ENCODE data around the gene CWC27.
"Not testable (repeated sequence)": the region's sequence is repeated elsewhere in the genome, so short reads cannot be mapped to it uniquely, and the experiment has no call there.

CWC27 gene

GRCh38 chr5:64789457-64789856 lies 20.7 kb downstream of the CWC27 start:
- DNase-seq: no peak

- DNase-seq: no peak
Observed at GRCh38 chr5:64790210-64790609, 21.5 kb downstream of the CWC27 start.

DNA sequence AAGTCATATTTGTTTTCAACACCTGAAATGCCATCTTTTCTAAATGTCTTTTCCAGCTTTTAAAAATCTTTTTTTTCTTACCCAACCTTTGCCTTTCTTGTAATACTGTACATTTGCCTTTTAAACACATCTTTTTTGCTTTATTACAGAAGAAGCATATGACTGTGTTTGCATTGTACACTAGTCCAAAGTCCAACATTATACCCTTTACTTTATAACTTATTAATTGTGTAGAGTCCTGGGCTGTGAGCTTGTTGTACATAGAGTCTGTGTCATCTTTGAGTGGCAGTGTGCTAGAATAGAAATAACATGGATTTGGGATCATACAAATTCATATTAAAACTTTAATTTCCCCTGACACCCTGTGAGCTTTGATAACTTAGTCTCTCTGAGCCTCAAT lies 23.7 kb downstream of the CWC27 start:
- DNase-seq: no peak

DNA sequence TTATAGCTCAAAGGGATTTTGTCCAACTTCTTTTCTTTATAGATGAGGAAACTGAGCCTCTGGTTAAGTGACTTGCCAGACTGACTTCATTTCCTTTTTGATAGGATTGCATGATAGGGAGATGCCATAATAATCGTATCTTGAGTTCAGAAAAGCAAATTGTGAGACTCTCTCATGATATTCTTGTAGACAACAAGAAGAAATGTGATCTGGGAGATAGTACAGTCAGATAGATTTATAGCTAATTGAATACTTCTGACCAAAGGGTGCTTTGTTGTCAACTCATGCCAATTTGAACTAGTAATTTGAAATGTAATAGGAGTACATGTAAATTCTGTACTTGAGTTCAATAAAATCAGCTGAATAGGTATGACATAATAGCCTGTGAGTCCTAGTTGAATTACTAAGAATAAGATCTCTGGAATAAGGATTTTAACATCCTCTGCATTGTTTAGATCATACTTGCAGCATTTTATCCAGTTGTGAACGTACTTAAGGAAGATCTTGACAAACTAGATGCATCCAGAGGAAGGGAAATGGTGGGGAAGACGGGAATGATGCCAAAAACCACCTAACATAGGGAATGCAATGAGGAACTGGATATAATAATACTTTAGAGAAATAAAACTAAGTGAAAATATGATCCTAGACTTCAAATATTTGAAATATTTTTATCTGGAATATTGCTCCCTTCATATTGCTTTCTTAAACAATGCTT lies 25.5 kb downstream of the CWC27 start:
- DNase-seq: no peak

GRCh38 chr5:64796301-64796700 lies 27.6 kb downstream of the CWC27 start:
- no peak for DNase-seq

GRCh38 chr5:64800926-64801325 lies 32.2 kb downstream of the CWC27 start:
- DNase-seq: no peak

GRCh38 chr5:64806537-64806936 lies 37.8 kb downstream of the CWC27 start:
- DNase-seq: no peak

GRCh38 chr5:64807520-64807919 lies 38.8 kb downstream of the CWC27 start:
- DNase-seq: no peak

DNA sequence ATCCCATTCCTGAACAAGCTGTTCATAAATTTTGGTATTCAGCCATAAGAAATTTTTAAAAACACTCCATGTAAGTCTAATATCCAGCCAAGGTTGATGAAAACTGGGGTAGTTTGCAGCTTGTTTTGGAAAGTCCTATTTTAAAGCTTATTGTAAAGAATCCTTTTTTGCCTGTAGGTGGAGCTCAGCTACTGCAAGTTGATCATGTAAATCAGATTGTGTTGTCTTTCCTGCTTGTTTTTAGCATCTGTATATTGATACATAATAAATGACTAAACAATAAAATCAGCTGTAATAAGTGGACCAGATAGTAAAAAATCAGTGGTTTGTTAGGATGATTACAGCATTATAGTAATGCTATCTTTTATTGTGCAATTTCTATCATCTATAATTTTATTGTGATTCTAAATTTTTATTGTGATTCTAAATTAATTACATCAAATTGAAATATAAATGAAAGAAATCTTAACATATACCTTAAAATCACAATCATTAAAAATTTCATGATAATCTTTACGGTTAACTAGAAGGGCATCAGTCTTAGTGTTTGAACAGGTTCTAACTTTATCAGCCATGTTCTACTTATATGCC lies 42.4 kb downstream of the CWC27 start:
- no peak for DNase-seq

- DNase-seq: no peak
Observed at GRCh38 chr5:64814073-64814472, 45.3 kb downstream of the CWC27 start.

DNA sequence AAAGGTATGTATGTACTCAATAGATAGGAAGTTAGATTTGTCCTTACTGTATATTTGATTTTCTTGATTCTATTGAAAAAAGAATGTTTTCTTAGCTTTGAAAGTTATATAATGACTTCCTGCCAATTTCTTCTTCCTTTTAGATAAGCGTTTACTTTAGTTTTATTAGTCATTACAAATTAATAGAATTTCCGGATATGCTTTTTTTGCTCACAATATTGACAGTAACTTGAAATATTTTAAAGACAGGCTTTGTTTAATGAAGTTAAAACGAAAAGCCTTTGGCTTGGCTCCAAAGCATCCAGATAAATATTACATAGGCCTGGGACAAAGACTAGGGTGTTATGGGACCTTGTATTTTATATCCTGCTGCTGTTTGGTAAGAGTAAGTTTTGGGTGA lies 49.5 kb downstream of the CWC27 start:
- no peak for DNase-seq

DNA sequence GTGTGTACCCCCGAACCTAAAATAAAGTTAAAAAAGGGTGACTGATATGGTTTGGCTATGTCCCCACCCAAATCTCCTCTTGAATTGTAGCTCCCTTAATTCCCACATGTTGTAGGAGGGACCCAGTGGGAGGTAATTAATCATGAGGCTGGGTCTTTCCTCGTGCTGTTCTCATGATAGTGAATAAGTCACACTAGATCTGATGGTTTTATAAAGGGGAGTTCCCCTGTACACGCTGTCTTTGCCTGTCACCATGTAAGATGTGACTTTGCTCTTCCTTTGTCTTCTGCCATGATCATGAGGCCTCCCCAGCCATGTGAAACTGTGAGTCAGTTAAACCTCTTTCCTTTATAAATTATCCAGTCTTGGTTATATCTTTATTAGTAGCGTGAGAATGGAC lies 50.6 kb downstream of the CWC27 start:
- not testable (repeated sequence) for DNase-seq

- DNase-seq: no peak
Observed at GRCh38 chr5:64822320-64822719, 53.6 kb downstream of the CWC27 start.

GRCh38 chr5:64826541-64826940 lies 57.8 kb downstream of the CWC27 start:
- no peak for DNase-seq

GRCh38 chr5:64827703-64828102 lies 59.0 kb downstream of the CWC27 start:
- no peak for DNase-seq

DNA sequence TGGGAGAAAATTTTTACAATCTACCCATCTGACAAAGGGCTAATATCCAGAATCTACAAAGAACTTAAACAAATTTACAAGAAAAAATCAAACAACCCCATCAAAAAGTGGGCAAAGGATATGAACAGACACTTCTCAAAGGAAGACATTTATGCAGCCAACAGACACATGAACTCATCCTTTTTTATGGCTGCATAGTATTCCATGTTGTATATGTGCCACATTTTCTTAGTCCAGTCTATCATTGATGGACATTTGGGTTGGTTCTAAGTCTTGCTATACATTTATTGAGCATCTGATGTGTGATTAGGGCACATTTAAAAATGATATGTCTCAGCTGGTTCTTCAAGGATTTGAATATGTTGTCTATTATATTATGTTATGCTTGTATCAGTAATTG lies 61.9 kb downstream of the CWC27 start:
- not testable (repeated sequence) for DNase-seq

DNA sequence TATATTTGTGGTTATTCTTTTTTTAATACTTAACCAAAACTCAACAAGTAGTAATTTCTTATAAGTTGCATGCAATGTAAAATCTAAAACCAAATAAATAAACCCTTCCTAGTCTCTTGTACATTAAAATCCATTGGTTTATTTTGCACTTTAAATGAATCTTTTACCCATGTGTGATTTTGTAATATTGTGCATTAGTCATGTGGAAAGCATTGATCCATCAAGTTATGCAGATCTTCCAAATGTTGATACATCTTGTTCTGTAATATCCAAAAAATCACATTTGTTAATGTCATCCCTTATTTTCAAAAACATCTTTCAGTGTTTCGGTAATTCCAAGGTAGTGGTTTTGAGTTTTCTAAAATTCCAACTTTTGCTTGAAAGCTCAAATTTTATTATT lies 63.3 kb downstream of the CWC27 start:
- DNase-seq: no peak

- no peak for DNase-seq
Observed at GRCh38 chr5:64834037-64834436, 65.3 kb downstream of the CWC27 start.

DNA sequence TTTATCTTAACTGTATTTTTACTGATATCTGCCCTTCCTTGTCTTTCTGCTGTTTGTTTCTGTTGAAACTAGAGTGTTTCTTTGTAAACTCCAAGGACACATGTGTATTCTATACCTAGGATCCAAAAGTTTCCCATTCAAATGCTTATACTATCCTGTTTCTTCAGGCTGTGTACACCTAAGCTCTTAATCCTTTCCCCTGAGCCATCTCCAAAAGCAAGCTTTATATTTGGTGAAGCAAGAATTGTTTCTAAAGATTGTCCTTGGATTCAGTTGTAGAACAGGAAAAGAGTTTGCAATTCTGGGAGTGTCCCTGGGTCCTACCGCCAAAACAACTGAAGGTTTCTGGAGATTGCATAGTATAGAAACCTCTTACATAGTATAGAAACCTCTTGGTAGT lies 65.9 kb downstream of the CWC27 start:
- no peak for DNase-seq

DNA sequence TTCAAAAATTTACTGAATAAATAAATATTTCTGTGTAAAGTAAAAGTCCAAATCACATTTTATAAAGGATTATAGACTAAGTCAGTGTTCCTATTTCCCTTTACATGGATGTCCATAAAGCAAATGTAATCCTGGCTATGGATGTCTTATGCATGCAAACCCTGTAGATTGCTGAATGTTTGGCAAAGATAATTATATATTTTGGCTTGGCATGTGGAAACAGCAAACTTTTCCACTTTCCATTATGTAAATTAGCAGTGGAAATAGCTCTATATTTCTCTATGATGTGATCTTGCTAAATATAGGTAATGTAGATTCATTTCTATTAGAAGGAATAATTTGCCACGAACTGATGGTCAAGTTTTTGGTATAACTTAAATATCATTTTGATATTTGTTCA lies 66.5 kb downstream of the CWC27 start:
- DNase-seq: no peak

- DNase-seq: no peak
Observed at GRCh38 chr5:64836190-64836755, 67.5 kb downstream of the CWC27 start.

DNA sequence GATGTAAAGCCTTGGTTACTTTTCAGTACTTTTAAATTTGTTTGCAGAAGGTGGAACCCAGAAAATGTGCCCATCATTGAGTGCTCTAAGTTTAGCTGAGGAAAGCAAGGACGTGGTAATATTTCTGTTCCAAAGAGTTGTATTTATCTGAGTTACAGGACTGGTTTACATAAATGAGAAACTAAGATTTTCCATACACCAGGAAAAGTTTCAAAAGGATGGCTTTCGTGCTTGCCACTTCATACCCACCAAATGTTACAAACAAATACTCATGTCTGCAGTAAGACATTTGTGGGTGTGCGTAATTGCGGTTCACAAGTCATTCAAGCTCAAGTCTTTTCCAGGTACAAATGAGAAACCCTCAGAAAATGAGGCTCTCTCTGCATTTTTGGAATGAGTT lies 68.1 kb downstream of the CWC27 start:
- no peak for DNase-seq

DNA sequence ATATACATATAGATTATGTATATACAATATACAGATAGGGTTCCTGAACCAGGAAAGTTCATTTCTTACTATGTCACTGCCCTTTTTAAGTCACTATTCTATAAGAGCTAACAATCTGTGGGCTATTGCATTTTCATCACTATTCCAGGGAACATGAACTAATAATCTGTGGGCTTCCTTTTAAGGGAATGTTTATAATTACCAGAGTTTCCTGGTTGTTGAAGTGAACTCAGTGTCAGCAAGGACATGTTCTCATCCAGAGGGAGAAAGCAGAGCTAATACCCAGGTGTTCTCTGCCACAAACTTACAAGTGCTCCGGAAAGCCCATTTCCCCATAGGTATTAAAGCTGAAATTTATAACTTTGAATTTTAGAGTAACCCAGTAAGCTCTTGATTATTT lies 69.6 kb downstream of the CWC27 start:
- DNase-seq: no peak

DNA sequence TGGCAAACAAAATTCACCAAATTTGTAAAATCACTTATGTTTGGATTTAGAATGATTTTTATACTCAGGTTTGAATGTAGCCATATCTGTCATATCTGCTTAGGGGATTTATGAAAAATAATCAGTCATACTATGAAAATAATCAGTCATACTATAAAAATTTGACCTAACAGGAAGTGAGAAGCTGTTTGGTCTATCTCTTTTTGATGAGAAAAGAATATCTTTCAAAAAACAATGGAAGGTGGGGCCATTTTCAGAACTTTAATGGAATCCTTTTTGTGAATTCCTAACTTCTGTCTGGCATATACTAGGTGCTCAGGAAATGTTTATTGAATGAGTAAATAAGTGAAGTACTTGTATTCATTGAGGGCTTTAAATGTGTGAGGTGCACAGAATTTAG lies 70.1 kb downstream of the CWC27 start:
- DNase-seq: no peak

DNA sequence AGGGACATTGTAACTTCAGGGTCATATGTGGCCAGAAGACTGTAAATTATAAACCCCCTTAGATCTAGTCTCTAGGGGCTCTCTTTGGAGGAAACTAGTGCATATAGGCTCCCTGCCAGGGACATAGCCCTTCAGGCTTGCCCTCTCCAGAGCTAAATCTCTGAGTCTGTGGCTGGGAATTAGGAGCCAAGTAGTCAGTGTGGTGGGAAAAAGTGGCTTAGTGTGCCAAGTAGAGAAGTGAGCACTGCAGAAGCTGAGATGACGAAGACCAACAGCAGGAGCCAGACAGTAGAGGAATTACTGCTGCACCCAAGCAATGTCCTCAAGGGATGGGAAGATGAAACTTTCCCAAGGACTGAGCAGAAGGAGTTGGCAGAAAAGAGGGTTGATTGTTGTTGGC lies 71.2 kb downstream of the CWC27 start:
- no peak for DNase-seq
